Measurements from ENCODE around the gene PLEKHA5. TPM values are rescaled to one million over a fixed set of nuclear protein-coding genes. Genes with fewer than 3 reads are reported as not detected.
A peak's percentile ranks its signal among the peaks of the same experiment; 100 is the strongest.
"Not testable (repeated sequence)": the region's sequence is repeated elsewhere in the genome, so short reads cannot be mapped to it uniquely, and the experiment has no call there.

The PLEKHA5 gene
- total RNA-seq, 2 donors from 2014 or later, result 3.7 to 4.6 TPM

DNA sequence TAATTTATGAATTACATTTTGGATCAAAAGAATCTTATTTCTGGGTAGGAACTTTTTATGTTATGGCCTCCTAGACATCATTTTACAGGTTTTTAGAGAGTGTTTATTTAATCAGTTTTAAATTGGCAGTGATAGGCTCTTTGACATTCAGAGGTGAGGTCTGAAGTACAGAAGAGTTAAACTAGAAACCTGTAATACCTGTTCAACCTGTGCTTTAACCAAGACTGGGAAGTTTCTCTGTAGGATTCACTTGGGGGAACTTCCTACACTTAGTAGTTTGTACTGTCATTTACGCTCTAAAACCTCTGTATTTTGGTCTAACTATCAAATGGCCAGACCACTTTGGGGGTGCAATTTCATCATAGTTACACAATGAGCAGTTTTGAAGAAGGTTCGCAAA is 35.9 kb downstream of the PLEKHA5 start:
- Mint-ChIP-seq H3K27me3 (ENCODE audit: low read depth) (no peaks in the 10 kb centered on the region), H3K4me3 (no peak overlapping the region), H3K4me1 (ENCODE audit: low read depth) (no peaks in the 10 kb centered on the region), H3K9me3 (no peaks in the 10 kb centered on the region), H3K36me3 (ENCODE audit: insufficient read depth in 2 of 2) (peaks cover 0 to 2% of the 10 kb centered on the region in 2 donors), H3K27ac (no peak overlapping the region)
- ATAC-seq (replicated peaks in 1 of 2) (no peak), DNase-seq (no peak)

GRCh38 chr12:19166387-19166786 is 36.9 kb downstream of the PLEKHA5 start:
- Mint-ChIP-seq H3K4me3 (no peak overlapping the region), H3K27me3 (ENCODE audit: low read depth) (no peaks in the 10 kb centered on the region)

DNA sequence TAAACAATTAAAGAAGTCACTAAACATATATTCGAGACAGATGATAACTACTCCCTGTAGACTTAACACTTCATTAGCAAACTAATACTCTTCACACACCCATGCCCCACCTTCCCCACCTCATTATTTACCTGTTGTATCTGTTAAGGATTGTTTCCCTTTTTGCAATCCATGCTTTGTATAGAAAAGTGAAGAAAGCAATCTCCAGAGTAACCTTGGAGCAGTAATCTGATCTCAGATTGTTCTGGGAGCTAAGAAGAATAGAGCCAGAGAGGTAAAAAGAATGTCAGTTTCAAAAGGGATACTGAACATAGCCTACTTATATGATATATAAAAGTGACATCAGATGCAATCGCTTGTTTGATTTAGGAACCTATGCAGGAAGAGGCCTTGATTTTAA is 37.4 kb downstream of the PLEKHA5 start:
- H3K27ac Mint-ChIP-seq, result no peak overlapping the region
- H3K4me1 Mint-ChIP-seq (ENCODE audit: low read depth), result no peaks in the 10 kb centered on the region
- DNase-seq (no peak), ATAC-seq (replicated peaks in 1 of 2) (no peak)
- H3K27me3 Mint-ChIP-seq (ENCODE audit: low read depth), result no peaks in the 10 kb centered on the region
- no peak overlapping the region for H3K4me3 Mint-ChIP-seq
- no peaks in the 10 kb centered on the region for H3K9me3 Mint-ChIP-seq
- H3K36me3 Mint-ChIP-seq (ENCODE audit: insufficient read depth in 2 of 2), result peaks cover 0 to 2% of the 10 kb centered on the region in 2 donors

More at GRCh38 chr12:19166387-19166786, 36.9 kb downstream of the PLEKHA5 start:
- DNase-seq (no peak), ATAC-seq (replicated peaks in 1 of 2) (no peak)
- no peaks in the 10 kb centered on the region for H3K9me3 Mint-ChIP-seq
- no peak overlapping the region for H3K27ac Mint-ChIP-seq
- no peaks in the 10 kb centered on the region for H3K4me1 Mint-ChIP-seq (ENCODE audit: low read depth)
- H3K36me3 Mint-ChIP-seq (ENCODE audit: insufficient read depth in 2 of 2), result peaks cover 0 to 2% of the 10 kb centered on the region in 2 donors

DNA sequence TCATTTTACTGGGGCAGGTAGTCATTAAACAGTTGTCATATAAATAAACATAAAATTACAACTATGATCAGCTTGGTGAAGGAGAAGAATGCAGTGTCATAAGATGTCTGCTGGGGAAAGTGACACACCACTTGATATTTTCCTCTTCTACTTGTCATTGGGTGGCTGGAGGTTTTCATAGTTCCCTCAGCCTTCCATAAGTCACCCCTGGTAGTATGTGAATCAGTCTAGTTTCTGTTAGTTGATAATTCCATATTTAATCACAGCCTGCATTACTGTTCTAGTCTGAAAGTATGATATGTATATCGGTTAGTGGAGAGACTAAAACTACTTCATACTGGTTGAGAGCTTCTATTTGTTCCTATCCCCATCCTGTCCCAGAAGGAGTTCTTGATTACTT is 38.2 kb downstream of the PLEKHA5 start:
- H3K36me3 Mint-ChIP-seq (ENCODE audit: insufficient read depth in 2 of 2), result peaks cover 0 to 2% of the 10 kb centered on the region in 2 donors
- no peaks in the 10 kb centered on the region for H3K4me1 Mint-ChIP-seq (ENCODE audit: low read depth)
- H3K27ac Mint-ChIP-seq, result no peak overlapping the region
- ATAC-seq (replicated peaks in 1 of 2), result peak in 1 of 2 donors; percentile 72
- no peaks in the 10 kb centered on the region for H3K27me3 Mint-ChIP-seq (ENCODE audit: low read depth)
- H3K4me3 Mint-ChIP-seq, result no peak overlapping the region
- no peak for DNase-seq
- H3K9me3 Mint-ChIP-seq, result no peaks in the 10 kb centered on the region

DNA sequence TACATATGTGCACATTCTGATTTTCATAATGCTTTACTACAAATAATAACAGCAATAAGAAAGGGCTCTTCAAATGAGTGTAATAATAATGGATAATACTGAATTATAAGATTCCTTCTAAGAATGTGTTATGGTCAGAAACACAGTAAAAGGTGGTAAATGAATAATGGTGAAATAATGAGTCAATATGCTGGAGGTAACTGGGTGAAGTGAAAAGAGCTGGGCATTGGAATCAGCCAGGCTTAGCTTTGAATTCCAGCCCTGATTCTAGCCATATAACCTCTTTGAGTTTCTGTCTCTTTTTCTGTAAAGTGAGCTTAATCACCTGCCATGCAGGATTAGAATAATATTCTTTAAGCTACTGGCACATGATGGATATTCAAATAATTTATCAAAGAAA is 39.1 kb downstream of the PLEKHA5 start:
- Mint-ChIP-seq H3K4me1 (ENCODE audit: low read depth) (no peaks in the 10 kb centered on the region), H3K27ac (no peak overlapping the region), H3K9me3 (no peaks in the 10 kb centered on the region), H3K27me3 (ENCODE audit: low read depth) (no peaks in the 10 kb centered on the region), H3K36me3 (ENCODE audit: insufficient read depth in 2 of 2) (peaks cover 0 to 2% of the 10 kb centered on the region in 2 donors), H3K4me3 (no peak overlapping the region)
- DNase-seq (no peak), ATAC-seq (replicated peaks in 1 of 2) (no peak)

DNA sequence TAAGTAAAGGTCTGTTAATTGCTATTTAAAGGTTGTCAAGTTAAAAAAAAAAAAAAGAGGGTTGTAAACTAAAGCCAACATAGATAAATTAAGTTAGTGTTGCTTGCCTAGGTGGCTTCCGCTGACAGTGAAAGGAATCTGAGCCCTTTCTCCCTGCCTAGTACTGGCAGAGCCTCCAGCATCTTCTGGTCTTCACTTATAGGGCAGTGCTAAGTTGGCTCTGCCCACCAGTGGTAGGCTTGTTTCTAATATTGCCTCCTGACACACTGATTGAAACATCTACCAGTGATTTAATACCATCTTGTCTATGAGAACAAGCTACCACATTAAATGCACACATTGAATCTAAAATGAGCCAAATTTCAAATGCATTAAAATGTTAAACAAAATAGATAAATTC is 39.7 kb downstream of the PLEKHA5 start:
- no peak overlapping the region for H3K4me3 Mint-ChIP-seq
- H3K27me3 Mint-ChIP-seq (ENCODE audit: low read depth), result no peaks in the 10 kb centered on the region
- no peak overlapping the region for H3K27ac Mint-ChIP-seq
- peaks cover 0 to 2% of the 10 kb centered on the region in 2 donors for H3K36me3 Mint-ChIP-seq (ENCODE audit: insufficient read depth in 2 of 2)
- no peak for DNase-seq
- ATAC-seq (replicated peaks in 1 of 2), result no peak
- H3K4me1 Mint-ChIP-seq (ENCODE audit: low read depth), result no peaks in the 10 kb centered on the region
- H3K9me3 Mint-ChIP-seq, result no peaks in the 10 kb centered on the region

- not testable (repeated sequence) for H3K27me3 Mint-ChIP-seq (ENCODE audit: low read depth); H3K36me3 Mint-ChIP-seq (ENCODE audit: insufficient read depth in 2 of 2); H3K4me3 Mint-ChIP-seq; H3K4me1 Mint-ChIP-seq (ENCODE audit: low read depth); ATAC-seq (replicated peaks in 1 of 2); DNase-seq; H3K9me3 Mint-ChIP-seq; H3K27ac Mint-ChIP-seq
These were observed 40.8 kb downstream of the PLEKHA5 start for GRCh38 chr12:19170286-19170685.

DNA sequence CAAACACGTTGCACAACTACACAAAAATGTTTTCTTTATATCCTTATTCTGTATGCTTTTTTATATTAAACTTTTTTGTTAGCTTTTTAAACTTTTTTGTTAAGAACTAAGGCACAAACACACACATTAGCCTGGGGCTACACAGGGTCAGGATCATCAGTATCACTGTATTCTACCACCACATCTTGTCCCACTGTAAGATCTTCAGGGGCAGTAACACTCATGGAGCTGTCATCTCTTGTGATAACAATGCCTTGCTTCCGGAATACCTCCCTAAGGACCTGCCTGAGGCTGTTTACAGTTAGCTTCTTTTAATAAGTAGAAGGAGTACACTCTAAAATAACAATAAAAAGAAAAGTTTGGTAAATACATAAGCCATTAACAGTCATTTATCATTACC is 42.2 kb downstream of the PLEKHA5 start:
- H3K4me1 Mint-ChIP-seq (ENCODE audit: low read depth), result no peaks in the 10 kb centered on the region
- no peaks in the 10 kb centered on the region for H3K27me3 Mint-ChIP-seq (ENCODE audit: low read depth)
- H3K4me3 Mint-ChIP-seq, result no peak overlapping the region
- H3K27ac Mint-ChIP-seq, result no peak overlapping the region
- H3K9me3 Mint-ChIP-seq, result no peaks in the 10 kb centered on the region
- no peak for ATAC-seq (replicated peaks in 1 of 2)
- no peaks in the 10 kb centered on the region for H3K36me3 Mint-ChIP-seq (ENCODE audit: insufficient read depth in 2 of 2)
- no peak for DNase-seq

DNA sequence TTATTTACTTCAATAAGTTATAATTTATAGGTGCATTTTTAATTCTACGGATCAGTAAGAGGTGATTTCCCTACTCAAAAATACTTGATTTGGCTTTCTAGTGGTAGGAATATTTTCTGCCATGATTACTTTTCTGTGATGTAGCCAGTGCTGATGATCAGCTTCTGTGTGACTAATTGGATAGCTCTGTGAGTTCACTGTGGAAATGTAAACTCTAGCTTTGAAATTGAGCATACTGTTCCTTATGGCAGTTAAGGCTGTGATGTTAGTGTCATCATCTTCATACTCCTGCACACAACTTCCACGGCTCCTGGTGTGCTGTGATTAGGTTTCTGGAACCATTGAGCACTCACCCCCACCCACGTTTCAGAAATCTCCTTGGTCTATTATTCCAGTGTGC is 48.2 kb downstream of the PLEKHA5 start:
- H3K36me3 Mint-ChIP-seq (ENCODE audit: insufficient read depth in 2 of 2), result no peaks in the 10 kb centered on the region
- no peak overlapping the region for H3K27ac Mint-ChIP-seq
- no peaks in the 10 kb centered on the region for H3K4me1 Mint-ChIP-seq (ENCODE audit: low read depth)
- H3K9me3 Mint-ChIP-seq, result no peaks in the 10 kb centered on the region
- H3K4me3 Mint-ChIP-seq, result no peak overlapping the region
- H3K27me3 Mint-ChIP-seq (ENCODE audit: low read depth), result no peaks in the 10 kb centered on the region
- ATAC-seq (replicated peaks in 1 of 2), result no peak
- DNase-seq, result no peak

DNA sequence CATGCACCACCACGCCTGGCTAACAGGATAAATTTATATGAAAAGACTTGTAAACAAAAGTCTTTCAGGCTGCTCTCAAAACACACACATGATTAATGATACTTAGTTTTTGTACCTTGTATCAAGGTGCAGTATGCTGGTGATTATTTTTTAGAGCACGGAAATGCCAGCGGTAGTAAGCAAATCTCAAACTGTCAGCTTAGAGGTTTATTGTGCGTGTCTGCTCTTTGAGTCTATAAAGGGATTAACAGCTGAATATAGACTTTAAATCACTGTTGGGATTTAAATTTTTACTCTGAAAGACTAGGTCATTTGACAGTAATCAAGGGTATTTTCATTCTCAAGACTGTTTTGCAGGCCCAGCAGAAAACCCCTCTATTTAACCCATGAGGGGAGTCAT is 50.5 kb downstream of the PLEKHA5 start:
- Mint-ChIP-seq H3K4me1 (ENCODE audit: low read depth) (no peaks in the 10 kb centered on the region), H3K9me3 (no peaks in the 10 kb centered on the region), H3K36me3 (ENCODE audit: insufficient read depth in 2 of 2) (no peaks in the 10 kb centered on the region), H3K27ac (no peak overlapping the region), H3K4me3 (no peak overlapping the region), H3K27me3 (ENCODE audit: low read depth) (no peaks in the 10 kb centered on the region)
- ATAC-seq (replicated peaks in 1 of 2), result no peak
- DNase-seq, result no peak

- no peaks in the 10 kb centered on the region for H3K27me3 Mint-ChIP-seq (ENCODE audit: low read depth)
- peaks cover under 1% of the 10 kb centered on the region for H3K4me1 Mint-ChIP-seq (ENCODE audit: low read depth)
- ATAC-seq (replicated peaks in 1 of 2) (no peak), DNase-seq (no peak)
- no peaks in the 10 kb centered on the region for H3K9me3 Mint-ChIP-seq
- H3K36me3 Mint-ChIP-seq (ENCODE audit: insufficient read depth in 2 of 2), result no peaks in the 10 kb centered on the region
- no peak overlapping the region for H3K27ac Mint-ChIP-seq
- no peak overlapping the region for H3K4me3 Mint-ChIP-seq
These were observed 52.3 kb downstream of the PLEKHA5 start for GRCh38 chr12:19181666-19182426.

- Mint-ChIP-seq H3K27ac (no peak overlapping the region), H3K36me3 (ENCODE audit: insufficient read depth in 2 of 2) (no peaks in the 10 kb centered on the region), H3K9me3 (no peaks in the 10 kb centered on the region), H3K4me1 (ENCODE audit: low read depth) (peaks cover 7% of the 10 kb centered on the region), H3K4me3 (no peak overlapping the region), H3K27me3 (ENCODE audit: low read depth) (no peaks in the 10 kb centered on the region)
- DNase-seq (no peak), ATAC-seq (replicated peaks in 1 of 2) (no peak)
These were observed 53.7 kb downstream of the PLEKHA5 start for GRCh38 chr12:19183121-19183838.

- no peaks in the 10 kb centered on the region for H3K9me3 Mint-ChIP-seq
- ATAC-seq (replicated peaks in 1 of 2) (no peak), DNase-seq (no peak)
- H3K27ac Mint-ChIP-seq, result no peak overlapping the region
- no peaks in the 10 kb centered on the region for H3K36me3 Mint-ChIP-seq (ENCODE audit: insufficient read depth in 2 of 2)
- H3K4me1 Mint-ChIP-seq (ENCODE audit: low read depth), result peaks cover 7% of the 10 kb centered on the region
- no peaks in the 10 kb centered on the region for H3K27me3 Mint-ChIP-seq (ENCODE audit: low read depth)
- no peak overlapping the region for H3K4me3 Mint-ChIP-seq
These were observed 55.9 kb downstream of the PLEKHA5 start for GRCh38 chr12:19185262-19185929.
